GM18517 (cell line): ENCODE data around the gene MAK.
"Not testable (repeated sequence)": the region's sequence is repeated elsewhere in the genome, so short reads cannot be mapped to it uniquely, and the experiment has no call there.

Experiments used
- ATAC-seq: cut with Tn5 transposase; IDR thresholded peaks from one replicate; pipeline ENCODE4 v1.9.1; 2021; ENCODE audit warnings: mild to moderate bottlenecking, moderate library complexity; ENCODE audit not compliant: unreplicated experiment

Gene MAK

GRCh38 chr6:10733151-10733715 lies 105.1 kb downstream of the MAK start:
- no peak for ATAC-seq

- no peak for ATAC-seq
Observed at GRCh38 chr6:10730254-10730653, 108.1 kb downstream of the MAK start.

- no peak for ATAC-seq
Observed at GRCh38 chr6:10725716-10726115, 112.6 kb downstream of the MAK start.

- ATAC-seq = no peak
Observed at GRCh38 chr6:10725044-10725443, 113.3 kb downstream of the MAK start.

GRCh38 chr6:10723567-10723881 lies 114.8 kb downstream of the MAK start:
- no peak for ATAC-seq

GRCh38 chr6:10722820-10723566 lies 115.3 kb downstream of the MAK start, which contains the start of gene TMEM14C:
Gene TMEM14C (plus strand): TSS chr6:10723070. CDS start chr6:10724614, 1,544 bp downstream.
- peak; percentile 93 for ATAC-seq

GRCh38 chr6:10722570-10722819 lies 115.8 kb downstream of the MAK start:
- no peak for ATAC-seq

GRCh38 chr6:10721850-10722569 lies 116.3 kb downstream of the MAK start:
- ATAC-seq = no peak

- ATAC-seq = not testable (repeated sequence)
Observed at GRCh38 chr6:10720960-10721849, 117.1 kb downstream of the MAK start.

- peak; percentile 25 for ATAC-seq
Observed at GRCh38 chr6:10720265-10720959, 117.9 kb downstream of the MAK start.

- ATAC-seq = no peak
Observed at GRCh38 chr6:10719964-10720264, 118.4 kb downstream of the MAK start.

- no peak for ATAC-seq
Observed at GRCh38 chr6:10719296-10719963, 118.9 kb downstream of the MAK start.

GRCh38 chr6:10713962-10714361 lies 124.4 kb downstream of the MAK start:
- no peak for ATAC-seq
